GM21717 (cell line): Measurements from ENCODE around the gene GOSR1.
"Not testable (repeated sequence)": the region's sequence is repeated elsewhere in the genome, so short reads cannot be mapped to it uniquely, and the experiment has no call there.

Experiments used
- ATAC-seq: cut with Tn5 transposase; IDR thresholded peaks from one replicate; pipeline ENCODE4 v1.9.1; 2021; ENCODE audit warnings: mild to moderate bottlenecking, moderate library complexity; ENCODE audit not compliant: unreplicated experiment

GOSR1 gene

DNA sequence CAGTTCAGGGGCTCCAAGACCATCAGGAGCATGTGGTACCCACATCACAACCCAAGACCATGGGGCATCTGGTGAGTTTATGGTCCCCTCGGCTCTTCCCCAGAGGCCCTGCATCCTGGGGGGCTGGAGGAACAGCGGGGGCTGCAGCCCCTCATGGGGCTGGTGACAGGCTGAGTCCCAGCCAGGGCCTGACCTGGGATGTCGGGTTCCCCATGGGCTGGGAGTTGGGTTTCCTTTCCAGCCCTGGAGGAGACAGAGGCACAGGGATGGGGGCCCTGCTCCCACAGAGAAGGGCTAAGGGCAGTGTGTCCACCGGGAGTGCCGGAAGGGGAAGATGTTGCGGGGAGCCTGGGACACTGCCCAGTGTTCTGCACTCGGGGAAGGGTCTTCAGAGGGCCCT is 82.4 kb downstream of the GOSR1 start:
- no peak for ATAC-seq

DNA sequence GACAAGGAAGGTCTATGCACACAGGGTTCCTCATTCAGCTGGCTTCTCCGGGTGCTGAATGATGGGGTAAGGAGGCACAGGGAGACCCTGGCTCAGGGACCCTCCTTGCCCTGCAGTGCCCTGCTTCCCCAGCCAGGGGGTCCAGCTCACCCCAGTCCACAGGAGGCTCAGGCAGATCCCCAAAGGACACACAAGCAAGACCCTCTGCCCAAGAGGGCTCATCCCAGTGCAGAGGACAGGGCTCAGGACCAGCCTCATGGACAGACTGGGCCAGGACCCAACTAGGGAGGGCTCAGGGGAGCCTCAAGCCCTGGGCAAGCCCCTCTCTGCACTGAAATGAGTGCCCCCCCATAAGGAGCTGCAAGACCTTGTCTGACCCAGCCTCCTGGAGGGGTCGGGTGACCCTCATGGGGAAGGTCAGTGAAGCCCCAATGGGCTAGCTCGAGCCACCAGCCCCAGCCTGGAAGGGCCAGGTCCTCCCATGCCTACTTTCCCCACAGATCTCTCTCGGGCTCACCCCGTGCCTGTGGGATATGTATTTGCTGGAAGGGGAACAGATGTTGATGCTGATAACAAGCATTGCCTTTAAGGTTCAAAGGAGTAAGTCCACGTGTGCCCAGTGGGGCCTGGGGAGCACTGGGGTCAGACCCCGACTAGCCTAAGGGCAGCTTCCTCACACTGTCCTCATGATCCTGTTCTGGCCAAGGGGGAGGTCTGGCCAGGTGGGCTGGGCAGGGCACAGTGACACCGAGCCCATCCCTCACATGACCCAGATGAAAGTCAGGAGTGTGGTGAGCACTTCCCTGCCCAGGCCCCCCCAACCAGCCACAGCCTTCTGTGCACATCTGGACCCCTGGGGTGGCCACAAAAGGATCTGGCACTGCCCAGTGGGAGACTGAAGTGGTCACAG is 83.2 kb downstream of the GOSR1 start:
- not testable (repeated sequence) for ATAC-seq

DNA sequence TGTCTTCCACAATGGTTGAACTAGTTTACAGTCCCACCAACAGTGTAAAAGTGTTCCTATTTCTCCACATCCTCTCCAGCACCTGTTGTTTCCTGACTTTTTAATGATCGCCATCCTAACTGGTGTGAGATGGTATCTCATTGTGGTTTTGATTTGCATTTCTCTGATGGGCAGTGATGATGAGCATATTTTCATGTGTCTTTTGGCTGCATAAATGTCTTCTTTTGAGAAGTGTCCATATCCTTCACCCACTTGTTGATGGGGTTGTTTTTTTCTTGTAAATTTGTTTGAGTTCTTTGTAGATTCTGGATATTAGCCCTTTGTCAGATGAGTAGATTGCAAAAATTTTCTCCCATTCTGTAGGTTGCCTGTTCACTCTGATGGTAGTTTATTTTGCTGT is 84.6 kb downstream of the GOSR1 start:
- ATAC-seq: not testable (repeated sequence)

- not testable (repeated sequence) for ATAC-seq
Observed at GRCh38 chr17:30563131-30563904, 86.1 kb downstream of the GOSR1 start.

DNA sequence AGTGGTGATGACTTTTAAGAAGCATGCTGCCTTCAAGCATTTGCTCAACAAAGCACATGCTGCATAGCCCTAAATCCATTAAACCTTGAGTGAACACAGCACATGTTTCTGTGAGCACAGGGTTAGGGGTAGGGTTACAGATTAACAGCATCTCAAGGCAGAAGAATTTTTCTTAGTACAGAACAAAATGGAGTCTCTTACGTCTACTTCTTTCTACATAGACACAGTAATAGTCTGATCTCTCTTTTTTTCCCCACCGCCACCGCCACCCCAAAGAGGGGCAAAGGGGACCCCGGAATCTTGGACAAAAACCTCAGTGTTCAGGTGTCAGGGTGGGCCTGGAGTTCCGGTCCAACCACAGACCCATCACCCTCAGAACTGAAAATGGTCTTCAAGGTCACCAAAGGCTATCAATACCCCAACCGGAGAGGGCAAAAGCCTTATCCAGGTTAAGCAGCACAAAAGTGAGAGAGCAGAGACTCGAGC is 86.7 kb downstream of the GOSR1 start:
- not testable (repeated sequence) for ATAC-seq

- not testable (repeated sequence) for ATAC-seq
Observed at GRCh38 chr17:30564422-30565072, 87.3 kb downstream of the GOSR1 start.

DNA sequence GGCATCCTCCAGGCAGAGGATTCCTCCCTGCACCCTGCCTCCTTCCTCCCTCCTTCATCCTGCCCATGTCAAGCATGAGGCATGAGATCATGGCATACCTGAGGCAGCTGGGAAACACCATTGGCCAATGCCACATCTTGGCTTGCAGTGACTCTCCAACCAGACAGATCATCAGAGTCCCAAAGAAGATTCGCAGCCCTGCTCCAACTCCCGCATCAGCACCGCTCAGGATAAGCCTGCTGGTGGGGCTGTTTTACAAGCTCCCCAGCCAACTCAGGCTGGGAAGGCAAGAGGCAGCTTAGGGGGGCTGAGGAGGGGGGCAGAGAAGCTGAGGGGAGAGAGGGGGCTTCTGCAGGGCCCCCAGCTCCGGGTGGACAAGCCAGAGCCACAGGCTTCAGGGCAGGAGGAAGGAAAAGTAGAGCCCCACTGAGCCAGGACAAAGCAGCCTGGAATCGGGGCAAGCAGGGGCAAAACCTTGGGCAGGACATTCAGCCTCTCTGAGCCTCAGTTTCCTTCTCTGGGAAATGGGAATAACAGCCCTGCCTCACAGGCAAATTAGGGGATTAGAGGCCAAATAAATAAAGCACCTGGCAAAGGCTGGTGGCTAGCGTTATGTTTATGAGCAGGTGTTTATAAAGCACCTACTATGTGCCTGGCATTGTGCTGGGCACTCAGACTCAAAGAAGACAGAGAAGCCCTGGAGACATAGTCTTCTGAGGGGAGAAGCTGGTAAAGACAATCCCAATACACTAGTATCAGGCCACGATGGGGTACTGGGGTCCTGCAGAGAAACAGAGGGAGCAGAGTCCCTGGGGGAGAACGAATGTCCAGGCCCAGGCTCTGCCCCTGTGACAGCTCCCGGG is 88.1 kb downstream of the GOSR1 start:
- ATAC-seq: no peak

DNA sequence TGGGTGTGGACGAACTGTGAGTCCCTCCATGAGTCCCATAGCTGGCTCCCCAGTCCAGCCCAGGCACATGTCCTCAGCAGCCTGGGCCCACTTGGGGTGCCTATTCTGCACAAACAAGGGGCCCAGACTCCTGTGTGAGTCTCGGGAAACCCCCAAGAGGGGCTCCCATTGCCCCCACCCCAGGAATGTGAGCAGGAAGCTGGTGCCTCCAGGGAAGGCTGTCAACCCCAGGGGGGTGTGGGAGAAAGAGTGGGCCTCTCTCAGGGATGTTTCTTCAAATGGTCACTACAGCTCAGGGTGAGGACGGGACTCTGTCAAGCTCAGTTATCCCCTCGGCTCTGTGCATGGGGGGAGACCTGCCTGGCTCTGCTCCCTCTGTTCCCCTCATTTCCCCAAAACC is 88.9 kb downstream of the GOSR1 start:
- ATAC-seq: not testable (repeated sequence)

DNA sequence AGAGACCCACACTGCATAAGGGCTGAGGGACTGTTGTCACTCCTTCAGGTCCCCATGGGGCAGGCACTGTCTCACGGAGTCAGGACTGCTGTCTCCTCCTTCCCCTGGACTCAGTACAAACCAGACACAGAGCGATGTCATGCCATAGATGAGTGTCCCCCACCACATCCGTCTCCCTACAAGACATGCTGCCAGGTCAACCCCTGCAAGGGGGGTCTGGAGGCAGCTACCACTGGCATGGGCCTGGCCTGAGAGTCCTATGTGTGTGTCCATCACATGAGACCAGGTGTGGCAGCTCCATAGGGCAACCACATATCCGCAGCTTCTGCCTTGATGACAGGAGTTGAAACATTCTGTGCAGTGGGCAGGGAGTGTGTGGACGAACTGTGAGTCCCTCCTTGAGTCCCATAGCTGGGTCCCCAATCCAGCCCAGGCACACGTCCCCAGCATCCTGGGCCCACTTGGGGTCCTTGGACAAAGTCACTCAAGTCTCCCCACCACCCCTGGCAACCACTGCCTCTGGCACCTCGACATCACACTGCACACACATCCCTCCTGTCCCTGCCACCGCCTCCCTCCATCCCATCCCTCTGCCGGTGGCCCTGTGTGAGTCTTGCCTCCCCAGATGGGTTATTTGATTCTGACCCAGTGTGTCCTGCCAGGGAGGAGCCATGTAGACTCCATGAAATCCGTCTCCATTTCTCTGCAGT is 89.5 kb downstream of the GOSR1 start:
- ATAC-seq: not testable (repeated sequence)

DNA sequence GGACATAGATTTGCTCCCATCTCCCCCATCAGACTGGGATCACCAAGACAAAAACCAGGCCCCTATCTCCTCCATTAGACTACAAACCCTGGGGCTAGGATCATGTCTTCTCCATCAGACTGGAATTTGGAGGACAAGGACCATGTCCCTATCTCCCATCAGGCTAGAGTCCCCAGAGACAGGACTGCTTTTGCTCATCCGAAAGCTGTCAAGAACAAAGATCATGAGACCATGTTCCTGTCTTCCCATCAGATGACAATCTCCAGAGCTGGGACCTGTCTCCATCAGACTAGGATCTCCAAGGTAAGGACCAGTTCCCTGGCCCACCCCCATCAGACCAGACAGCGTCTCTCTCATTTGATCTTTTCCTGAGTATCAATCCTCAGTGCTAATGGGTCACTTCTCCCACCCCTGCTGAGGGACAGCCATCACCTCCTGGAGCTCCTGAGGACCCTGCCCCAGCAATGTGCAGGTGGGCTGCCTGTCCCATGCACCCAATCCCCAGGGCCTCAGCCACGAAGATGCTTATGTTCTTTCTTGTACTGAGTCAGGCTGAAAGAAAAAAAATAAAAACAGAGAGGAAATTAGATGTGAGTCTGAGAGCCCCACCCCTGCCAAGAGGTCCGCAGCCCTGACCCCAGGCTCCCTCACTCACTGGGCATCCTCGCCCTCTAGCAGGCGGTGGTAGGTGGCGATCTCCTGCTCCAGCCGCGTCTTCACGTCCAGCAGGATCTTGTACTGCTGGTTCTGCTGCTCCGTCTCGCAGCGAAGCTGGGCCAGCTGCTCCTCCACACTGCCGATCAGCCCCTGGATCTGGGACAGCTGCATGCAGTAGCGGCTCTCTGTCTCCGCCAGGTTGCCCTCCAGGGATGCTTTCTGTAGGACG is 90.3 kb downstream of the GOSR1 start:
- ATAC-seq: no peak

- ATAC-seq: no peak
Observed at GRCh38 chr17:30568117-30568430, 90.9 kb downstream of the GOSR1 start.

DNA sequence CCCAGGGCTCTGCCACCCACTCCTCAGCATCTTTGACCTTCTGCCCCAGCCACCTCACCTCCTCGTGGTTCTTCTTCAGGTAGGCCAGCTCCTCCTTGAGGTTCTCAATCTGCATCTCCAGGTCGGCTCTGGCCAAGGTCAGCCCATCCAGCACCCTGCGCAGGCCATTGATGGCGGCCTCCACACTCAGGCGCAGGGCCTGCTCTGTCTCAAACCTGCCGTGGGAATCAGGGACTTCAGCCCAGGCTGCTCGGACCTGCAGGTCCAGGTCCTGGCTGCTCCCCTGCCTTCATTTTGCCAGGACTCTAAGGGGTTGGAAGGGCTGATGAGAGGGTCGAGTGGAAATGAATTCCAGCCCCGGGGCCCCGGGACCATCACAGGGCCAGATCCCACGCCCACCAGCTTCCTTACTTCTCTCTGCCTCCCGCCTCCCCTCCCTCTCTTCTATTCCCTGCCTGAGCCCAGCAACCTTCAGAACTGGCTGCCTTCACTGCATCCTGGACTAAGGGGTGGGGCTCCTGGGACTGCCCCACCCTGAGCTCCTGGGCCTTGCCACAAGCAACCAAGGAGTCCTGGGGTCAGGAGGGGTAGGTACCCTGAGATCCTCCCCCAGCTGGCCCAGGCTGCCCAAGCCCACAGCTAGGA is 92.4 kb downstream of the GOSR1 start:
- ATAC-seq: not testable (repeated sequence)

DNA sequence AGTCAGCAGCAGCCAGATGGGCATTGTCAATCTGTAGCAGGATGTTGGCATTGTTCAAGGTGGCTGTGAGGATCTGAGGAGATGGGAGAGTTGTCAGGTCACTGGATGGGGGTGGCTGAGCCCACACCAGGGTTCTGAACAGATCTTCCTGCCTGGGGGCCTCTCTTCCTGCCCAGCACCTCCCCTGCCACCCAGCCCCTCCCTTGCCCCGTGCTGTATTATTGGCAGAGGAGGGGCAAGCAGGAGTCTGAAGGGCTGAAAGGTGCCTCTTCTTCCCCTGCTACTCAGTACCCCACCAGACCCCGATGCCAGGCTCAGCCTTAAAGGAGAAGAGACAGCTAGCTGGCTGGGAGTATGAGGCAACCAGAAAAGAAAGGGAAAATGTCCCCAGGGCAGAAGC is 93.0 kb downstream of the GOSR1 start:
- ATAC-seq: no peak

- ATAC-seq: no peak
Observed at GRCh38 chr17:30570596-30571265, 93.5 kb downstream of the GOSR1 start.

GRCh38 chr17:30571404-30571803 is 94.2 kb downstream of the GOSR1 start:
- not testable (repeated sequence) for ATAC-seq

- ATAC-seq: no peak
Observed at GRCh38 chr17:30571921-30572320, 94.7 kb downstream of the GOSR1 start.

DNA sequence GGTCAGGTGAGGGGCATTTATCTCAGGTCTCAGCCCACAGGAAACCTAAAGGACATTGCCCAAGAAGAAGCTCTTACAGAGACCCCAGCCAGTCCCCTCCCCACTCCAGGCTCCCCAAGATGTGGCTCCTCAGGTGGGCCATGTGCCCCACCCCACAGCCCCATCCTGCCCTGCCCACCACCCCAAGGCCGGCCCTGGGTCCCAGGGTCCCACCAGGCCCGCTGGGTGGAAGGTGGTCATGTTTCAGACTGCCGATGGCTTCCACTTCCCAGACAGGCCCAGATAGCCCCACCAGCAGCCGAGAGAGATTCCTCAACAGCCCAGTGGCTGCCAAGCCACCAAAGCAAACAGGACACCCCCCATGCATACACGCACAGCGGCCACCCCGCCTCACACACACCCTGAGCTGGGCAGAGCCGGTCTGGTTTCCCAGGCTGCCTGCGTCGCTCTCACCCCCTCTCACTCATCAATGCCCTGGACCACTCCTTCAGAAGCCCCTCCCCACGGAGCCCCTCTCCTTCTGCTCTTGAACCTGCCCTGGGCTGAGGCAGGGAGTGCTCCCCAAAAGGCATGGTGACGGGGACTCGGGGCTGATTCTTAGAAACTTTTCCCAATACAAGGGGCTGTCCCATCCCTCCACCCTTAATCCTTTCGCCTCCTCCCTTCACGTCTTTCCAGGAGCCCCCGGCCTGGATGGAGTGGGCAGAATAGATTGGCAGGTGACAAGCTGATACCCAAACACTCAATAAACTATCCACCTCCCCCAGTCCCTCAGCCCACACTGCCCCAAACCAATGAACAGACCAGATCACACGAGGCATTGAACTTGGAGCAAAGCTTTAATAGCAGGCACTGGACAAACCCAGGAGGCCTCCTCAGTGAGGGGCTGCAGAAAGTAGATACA is 95.7 kb downstream of the GOSR1 start:
- not testable (repeated sequence) for ATAC-seq
